Muscle layer of colon (tissue), 2 donors: ENCODE results near the gene ANKRD22.

ENCODE experiments used
- H3K27ac ChIP-seq: one replicate; pipeline ENCODE4 v1.7.0; 2013; ENCODE audit warnings: low read depth, mild to moderate bottlenecking, low read length, moderate library complexity
- H3K27me3 ChIP-seq, 2 donors: one replicate each; pipeline ENCODE4 v1.7.0; 2013; ENCODE audit warnings: low read length in 2 of 2, mild to moderate bottlenecking in 2 of 2; ENCODE audit not compliant: insufficient read depth in 2 of 2, control insufficient read depth in 1 of 2
- H3K36me3 ChIP-seq: one replicate; pipeline ENCODE4 v1.7.0; 2013; ENCODE audit warnings: mild to moderate bottlenecking, low read length; ENCODE audit not compliant: insufficient read depth
- H3K4me1 ChIP-seq: one replicate; pipeline ENCODE4 v1.7.0; 2013; ENCODE audit warnings: mild to moderate bottlenecking, low read length; ENCODE audit not compliant: insufficient read depth
- H3K4me3 ChIP-seq, 2 donors: one replicate each; pipeline ENCODE4 v1.7.0; 2013; ENCODE audit warnings: low read length in 2 of 2, low read depth in 1 of 2, mild to moderate bottlenecking in 1 of 2, moderate library complexity in 1 of 2
- H3K9ac ChIP-seq: one replicate; pipeline ENCODE4 v1.7.0; 2013; ENCODE audit warnings: low read length
- H3K9me3 ChIP-seq: one replicate; pipeline ENCODE4 v1.7.0; 2013; ENCODE audit warnings: mild to moderate bottlenecking, low read length
- donor health status: abdominal sarcoma.
- donor health status: Adenocarcinoma of cecum.

ANKRD22 gene

DNA sequence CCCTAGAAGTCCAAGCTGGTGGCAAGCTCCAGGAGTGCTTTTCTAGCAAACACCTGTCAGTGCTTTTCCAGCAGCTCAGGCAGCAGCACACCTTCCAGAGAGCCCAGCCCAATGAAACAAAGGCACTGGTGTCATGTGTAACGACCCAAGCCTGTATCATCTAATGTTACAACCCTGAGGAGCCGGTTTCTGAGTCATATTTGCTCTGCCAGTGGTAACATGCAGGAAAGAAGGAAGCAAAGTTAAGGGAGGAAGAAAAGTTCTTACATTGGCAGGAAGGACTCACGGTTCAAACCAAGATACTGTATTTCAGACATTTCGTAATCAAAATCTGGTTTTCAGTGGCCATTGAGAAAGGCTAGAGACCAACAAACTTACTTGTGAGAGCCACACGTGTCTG is at the start of gene ANKRD22:
Gene ANKRD22, minus strand, starts transcription at position 139 of the 400 bp plus-strand sequence. CDS start 237 bp downstream, outside the sequence.
- no peak within 1 kb of the TSS for H3K4me3 ChIP-seq
- no peak within 1 kb of the TSS for H3K27ac ChIP-seq
- no peaks in the 10 kb centered on the region for H3K9me3 ChIP-seq
- H3K36me3 ChIP-seq: no peaks in the 10 kb centered on the region
- no peaks in the 10 kb centered on the region for H3K27me3 ChIP-seq
- no peaks in the 10 kb centered on the region for H3K4me1 ChIP-seq
- no peak within 1 kb of the TSS for H3K9ac ChIP-seq

DNA sequence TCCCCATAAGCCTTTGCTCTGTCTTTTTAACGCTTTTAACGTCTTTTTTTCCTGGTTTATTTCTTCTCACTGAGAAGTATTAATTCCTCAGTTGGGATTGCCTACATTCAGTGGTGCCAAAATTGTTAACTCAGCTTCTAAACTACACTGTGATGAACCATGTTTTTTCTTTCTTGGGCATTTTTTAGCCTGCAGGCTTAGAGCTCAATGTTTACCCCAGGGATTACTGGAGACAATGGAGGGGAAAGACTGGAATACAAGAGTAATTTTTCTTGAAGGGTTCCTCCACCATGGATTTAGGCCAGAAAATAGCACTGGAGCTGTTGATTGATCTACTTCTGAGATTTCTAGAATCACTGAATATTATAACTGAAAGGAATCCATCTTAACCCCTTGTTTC is 48.2 kb upstream of the ANKRD22 start:
- H3K27me3 ChIP-seq: no peaks in the 10 kb centered on the region
- no peaks in the 10 kb centered on the region for H3K9me3 ChIP-seq
- H3K36me3 ChIP-seq: no peaks in the 10 kb centered on the region
- H3K4me1 ChIP-seq: peaks cover 23% of the 10 kb centered on the region
- H3K9ac ChIP-seq: no peak overlapping the region
- H3K27ac ChIP-seq: no peak overlapping the region
- H3K4me3 ChIP-seq: no peak overlapping the region

DNA sequence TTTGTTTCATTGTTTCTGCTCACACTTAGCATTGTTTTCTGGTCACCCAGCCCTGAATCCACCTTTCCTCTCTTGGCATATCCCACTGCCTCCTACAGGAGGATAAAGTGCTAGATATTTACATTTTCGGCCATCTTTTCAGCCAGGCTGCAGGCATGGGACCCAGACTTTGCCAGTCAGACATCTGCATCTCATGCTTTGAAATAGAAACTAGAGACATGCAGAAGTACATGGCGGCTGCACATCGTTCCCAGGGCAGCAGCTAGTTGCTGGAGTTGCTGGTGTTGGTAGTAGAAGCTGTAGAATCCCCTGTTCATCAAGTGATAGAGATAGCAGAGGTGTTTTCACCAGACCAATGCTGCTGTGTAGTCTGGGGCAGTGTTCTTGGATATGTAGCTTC is 47.1 kb upstream of the ANKRD22 start:
- no peak overlapping the region for H3K27ac ChIP-seq
- no peak overlapping the region for H3K9ac ChIP-seq
- H3K36me3 ChIP-seq: no peaks in the 10 kb centered on the region
- H3K4me1 ChIP-seq: peaks cover 23% of the 10 kb centered on the region
- no peaks in the 10 kb centered on the region for H3K9me3 ChIP-seq
- H3K4me3 ChIP-seq: no peak overlapping the region
- no peaks in the 10 kb centered on the region for H3K27me3 ChIP-seq

DNA sequence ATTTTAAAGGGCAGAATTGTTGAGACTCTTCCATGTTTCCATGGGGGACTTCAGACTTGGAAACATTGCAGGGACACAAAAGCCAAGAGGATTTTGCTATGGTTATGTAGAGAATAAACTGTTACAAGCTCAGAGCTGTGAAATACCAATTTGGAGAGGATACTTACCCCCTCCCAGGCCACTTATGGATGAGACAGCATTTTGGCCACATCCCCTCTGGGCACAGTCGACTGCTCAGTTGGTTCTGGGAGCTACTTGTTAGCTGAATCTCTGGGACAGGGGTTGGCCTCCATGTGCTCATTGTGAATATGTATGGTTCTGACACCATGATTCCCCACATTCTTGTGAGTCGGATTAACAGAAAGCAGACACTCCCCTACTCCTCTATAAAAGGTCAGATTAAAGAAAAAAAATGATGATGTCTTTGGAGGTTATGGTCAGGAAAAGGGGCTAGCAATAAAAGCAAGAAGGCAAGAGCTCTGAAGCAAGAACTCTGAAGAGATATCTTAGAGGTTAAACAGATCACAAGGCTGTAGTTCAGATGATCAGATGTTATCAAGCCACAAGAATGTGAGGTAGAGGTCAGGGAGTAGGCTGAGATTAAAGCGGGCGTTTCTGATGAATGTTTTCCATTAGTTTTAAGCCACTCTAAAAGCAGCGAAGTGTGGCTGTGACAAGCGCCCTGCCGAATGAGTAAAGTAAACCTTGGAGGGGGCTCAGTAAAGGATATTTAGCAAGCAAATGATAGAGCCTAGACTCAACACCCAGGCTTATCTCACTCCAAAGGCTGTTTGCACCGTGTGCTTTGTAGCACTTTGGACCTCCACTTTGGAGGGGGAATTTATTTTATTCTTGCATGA is 45.6 kb upstream of the ANKRD22 start:
- H3K4me1 ChIP-seq: peaks cover 23% of the 10 kb centered on the region
- H3K36me3 ChIP-seq: no peaks in the 10 kb centered on the region
- no peaks in the 10 kb centered on the region for H3K9me3 ChIP-seq
- no peak overlapping the region for H3K9ac ChIP-seq
- no peaks in the 10 kb centered on the region for H3K27me3 ChIP-seq
- no peak overlapping the region for H3K27ac ChIP-seq
- no peak overlapping the region for H3K4me3 ChIP-seq

DNA sequence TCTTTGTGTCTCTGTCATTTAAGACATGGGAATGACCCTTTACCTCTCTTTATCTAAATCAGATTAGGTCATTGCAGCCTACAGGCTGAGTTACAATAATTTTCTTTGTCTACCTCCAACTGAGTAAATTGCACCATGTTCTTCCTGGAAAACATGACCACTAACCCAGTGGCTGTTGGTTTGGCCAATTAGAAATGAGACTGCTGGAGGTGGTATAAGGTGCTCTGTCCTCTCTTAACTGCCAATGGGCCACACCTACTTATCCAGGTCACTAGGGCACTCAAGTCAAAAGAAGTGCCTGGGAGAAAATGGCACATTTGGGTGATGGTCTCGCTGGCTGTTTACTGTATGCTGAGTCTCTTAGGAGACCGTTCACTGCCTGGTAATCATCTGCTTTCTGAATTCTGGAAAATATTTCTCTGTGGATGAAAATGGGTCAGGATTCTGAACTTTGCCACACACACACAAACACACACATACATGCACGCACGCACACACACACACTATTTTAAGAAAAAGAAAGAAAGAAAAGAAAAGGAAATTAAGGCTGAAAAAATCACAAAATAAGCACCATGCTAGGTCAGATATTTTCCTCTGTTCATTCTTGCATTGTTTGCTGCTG is 44.8 kb upstream of the ANKRD22 start:
- H3K4me1 ChIP-seq: peaks cover 23% of the 10 kb centered on the region

DNA sequence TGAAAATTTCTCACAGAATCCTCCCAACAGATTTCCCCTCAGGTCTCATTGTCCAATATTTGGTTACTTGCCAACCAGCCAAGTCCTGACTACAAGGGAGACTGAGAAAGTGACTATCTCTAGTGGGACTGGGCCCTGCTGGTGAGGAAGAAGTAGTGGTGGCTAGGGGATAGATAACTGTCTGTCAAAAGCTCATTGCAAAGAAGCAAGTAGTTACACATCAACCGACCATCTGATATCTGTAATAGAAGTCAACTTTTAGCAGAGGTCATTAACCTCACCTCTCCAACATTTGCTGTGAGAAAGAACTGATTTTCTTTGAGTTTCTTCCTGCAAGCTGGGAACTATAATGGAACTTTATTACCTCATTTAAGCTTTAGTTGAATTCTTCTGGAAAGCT is 43.6 kb upstream of the ANKRD22 start:
- Histone ChIP-seq H3K36me3 (no peaks in the 10 kb centered on the region), H3K27ac (no peak overlapping the region), H3K4me1 (peaks cover 18% of the 10 kb centered on the region), H3K4me3 (no peak overlapping the region), H3K27me3 (no peaks in the 10 kb centered on the region), H3K9me3 (no peaks in the 10 kb centered on the region), H3K9ac (no peak overlapping the region)

More for the DNA sequence above, 44.8 kb upstream of the ANKRD22 start:
- Histone ChIP-seq H3K9ac (no peak overlapping the region), H3K27me3 (no peaks in the 10 kb centered on the region), H3K27ac (no peak overlapping the region), H3K4me3 (no peak overlapping the region), H3K36me3 (no peaks in the 10 kb centered on the region), H3K9me3 (no peaks in the 10 kb centered on the region)

DNA sequence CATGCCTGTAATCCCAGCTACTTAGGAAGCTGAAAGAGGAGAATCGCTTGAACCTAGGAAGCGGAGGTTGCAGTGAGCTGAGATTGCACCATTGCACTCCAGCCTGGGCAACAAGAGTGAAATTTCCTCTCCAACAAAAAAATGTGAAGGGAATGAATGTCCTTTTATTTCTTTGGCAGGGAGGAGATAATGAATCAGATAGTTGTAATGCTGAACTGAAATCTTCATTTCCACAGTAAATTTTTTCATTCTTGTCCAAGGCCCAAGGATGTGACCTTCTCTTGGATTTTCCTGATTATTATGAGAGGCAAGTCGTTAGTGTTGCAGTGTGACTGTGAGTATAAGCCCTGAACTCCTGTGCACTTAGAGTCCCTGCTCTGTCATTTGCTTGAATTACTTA is 42.0 kb upstream of the ANKRD22 start:
- Histone ChIP-seq H3K4me1 (peaks cover 18% of the 10 kb centered on the region), H3K27ac (no peak overlapping the region), H3K9me3 (no peaks in the 10 kb centered on the region), H3K9ac (no peak overlapping the region), H3K36me3 (no peaks in the 10 kb centered on the region), H3K4me3 (no peak overlapping the region), H3K27me3 (no peaks in the 10 kb centered on the region)

DNA sequence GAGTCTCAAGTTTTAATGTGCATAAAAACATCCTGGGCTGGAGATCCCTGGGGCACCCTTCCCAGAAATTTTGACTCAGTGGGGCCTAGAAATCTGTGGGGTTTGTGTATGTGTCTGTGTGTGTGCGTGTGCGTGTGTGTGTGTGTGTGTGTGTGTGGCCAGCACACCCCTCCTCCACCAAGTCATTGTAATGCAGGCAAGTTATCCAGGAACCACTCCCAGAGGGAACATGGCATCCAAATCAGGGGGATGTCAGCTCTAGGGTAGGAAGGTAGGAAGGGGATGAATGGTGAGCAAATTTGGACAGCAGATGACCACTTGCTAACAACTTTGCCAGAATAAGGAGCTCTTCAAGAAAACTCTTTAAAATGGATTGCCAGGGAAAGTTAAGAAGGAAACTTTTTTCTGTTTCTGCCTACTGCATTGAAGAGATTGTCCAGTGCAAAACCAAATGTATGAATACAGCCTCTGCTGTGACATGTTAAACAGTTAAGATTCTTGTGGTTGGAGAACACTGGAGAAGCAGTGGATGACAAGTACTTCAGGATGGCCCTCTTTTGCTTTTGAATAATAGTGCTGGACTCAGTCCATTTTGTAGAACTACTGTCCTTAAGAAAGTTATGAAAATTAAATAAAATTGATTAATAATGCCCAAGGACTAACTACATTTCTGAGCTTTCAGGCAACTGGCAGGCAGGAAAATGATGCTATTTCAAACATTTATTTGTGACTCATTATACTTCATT is 40.8 kb upstream of the ANKRD22 start:
- no peak overlapping the region for H3K4me3 ChIP-seq
- H3K9me3 ChIP-seq: no peaks in the 10 kb centered on the region
- no peak overlapping the region for H3K9ac ChIP-seq
- H3K27me3 ChIP-seq: no peaks in the 10 kb centered on the region
- H3K4me1 ChIP-seq: peaks cover 13% of the 10 kb centered on the region
- no peaks in the 10 kb centered on the region for H3K36me3 ChIP-seq
- H3K27ac ChIP-seq: no peak overlapping the region

DNA sequence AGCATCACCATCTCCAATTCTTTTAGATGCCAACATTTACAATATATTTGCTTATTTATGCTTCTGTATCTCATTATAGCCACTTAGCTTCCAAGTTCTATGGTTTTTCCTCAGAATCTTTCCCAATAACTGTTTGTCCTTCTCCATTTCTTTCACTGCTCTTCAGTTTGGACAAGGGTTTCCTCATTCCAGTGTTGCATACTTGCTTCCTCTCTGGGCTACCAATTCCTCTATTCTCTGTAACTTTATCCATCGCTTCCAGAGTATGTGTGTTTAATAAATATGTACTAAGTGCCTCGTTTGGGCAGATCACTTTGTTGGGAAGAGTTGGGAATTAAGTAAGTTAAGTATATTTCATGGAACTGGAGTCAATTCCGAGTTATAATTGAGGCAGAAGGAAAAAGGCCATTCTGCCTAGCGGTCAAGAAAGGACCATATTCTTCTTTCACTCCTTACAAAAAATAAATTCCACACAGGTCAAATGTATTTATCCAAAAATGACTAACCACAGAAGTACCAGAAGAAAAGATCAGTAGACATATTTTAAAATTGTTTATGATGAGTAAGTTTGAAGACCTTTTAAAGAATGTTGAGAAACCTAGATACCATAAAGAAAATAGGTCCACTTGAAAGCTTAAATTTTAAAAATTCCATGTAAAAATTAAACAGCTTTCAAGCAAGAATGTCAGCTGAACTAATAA is 39.2 kb upstream of the ANKRD22 start:
- Histone ChIP-seq H3K4me3 (no peak overlapping the region), H3K27me3 (no peaks in the 10 kb centered on the region), H3K27ac (no peak overlapping the region), H3K36me3 (no peaks in the 10 kb centered on the region), H3K9ac (no peak overlapping the region), H3K4me1 (no peaks in the 10 kb centered on the region), H3K9me3 (no peaks in the 10 kb centered on the region)

DNA sequence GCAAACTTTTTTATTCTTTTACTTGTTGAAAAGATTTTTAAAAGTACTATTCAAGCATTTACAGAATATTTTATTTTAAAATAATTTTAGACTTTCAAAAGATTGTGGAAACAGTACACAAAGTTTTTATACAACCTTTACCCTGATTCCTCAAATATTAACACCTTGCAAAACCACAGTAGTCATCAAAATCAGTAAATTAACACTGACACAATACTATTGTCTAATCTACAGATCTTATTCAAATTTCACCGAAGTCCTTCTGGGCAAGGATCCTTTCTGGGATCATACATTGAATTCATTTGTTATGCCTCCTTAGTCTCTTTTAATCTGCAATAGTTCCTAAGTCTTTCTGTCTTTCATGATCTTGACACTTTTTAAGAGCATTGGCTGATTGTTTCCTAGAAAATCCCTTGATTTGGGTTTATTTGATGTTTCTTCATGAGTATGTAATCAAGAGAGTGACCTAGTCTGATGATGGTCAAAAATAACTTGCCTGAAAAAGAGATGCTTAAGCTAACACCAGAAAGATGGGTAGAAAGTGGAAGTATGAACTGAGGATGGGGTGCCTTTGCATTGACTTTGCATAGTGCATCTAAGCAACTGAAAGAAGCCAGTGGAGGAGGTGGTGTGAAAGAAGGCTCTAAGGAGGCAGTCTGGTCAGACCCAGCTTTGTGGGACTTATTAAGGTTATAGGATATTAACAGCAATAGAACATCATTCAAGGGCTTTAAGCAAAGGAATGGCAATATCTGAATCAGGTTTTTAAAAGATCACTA is 38.1 kb upstream of the ANKRD22 start:
- Histone ChIP-seq H3K4me3 (no peak overlapping the region), H3K9me3 (no peaks in the 10 kb centered on the region)

More for the DNA sequence above, 38.1 kb upstream of the ANKRD22 start:
- Histone ChIP-seq H3K9ac (no peak overlapping the region), H3K27ac (no peak overlapping the region), H3K27me3 (no peaks in the 10 kb centered on the region), H3K36me3 (no peaks in the 10 kb centered on the region), H3K4me1 (no peaks in the 10 kb centered on the region)
